Measurements from ENCODE around the gene DNM3.

Gene DNM3

GRCh38 chr1:172241540-172241939 is 400.2 kb downstream of the DNM3 start:
- no peak overlapping the region for H3K4me3 ChIP-seq (ENCODE audit: low read depth, low read length)
- no peak for DNase-seq (ENCODE audit: low read depth)
- no peak for TF ChIP-seq CTCF (IDR thresholded peaks at IDR 0.05; ENCODE audit: low read depth, low read length, missing control alignments)

- TF ChIP-seq CTCF (IDR thresholded peaks at IDR 0.05; ENCODE audit: low read depth, low read length, missing control alignments): no peak
- no peak for DNase-seq (ENCODE audit: low read depth)
- no peak overlapping the region for H3K4me3 ChIP-seq (ENCODE audit: low read depth, low read length)
These were observed 403.6 kb downstream of the DNM3 start for GRCh38 chr1:172244865-172245264.

- DNase-seq (ENCODE audit: low read depth): no peak
- no peak for TF ChIP-seq CTCF (IDR thresholded peaks at IDR 0.05; ENCODE audit: low read depth, low read length, missing control alignments)
These were observed 404.5 kb downstream of the DNM3 start for GRCh38 chr1:172245788-172246187.

GRCh38 chr1:172246521-172247390 is 405.5 kb downstream of the DNM3 start:
- no peak for TF ChIP-seq CTCF (IDR thresholded peaks at IDR 0.05; ENCODE audit: low read depth, low read length, missing control alignments)
- DNase-seq (ENCODE audit: low read depth): no peak
- no peak overlapping the region for H3K4me3 ChIP-seq (ENCODE audit: low read depth, low read length)

More at GRCh38 chr1:172245788-172246187, 404.5 kb downstream of the DNM3 start:
- no peak overlapping the region for H3K4me3 ChIP-seq (ENCODE audit: low read depth, low read length)

- TF ChIP-seq CTCF (IDR thresholded peaks at IDR 0.05; ENCODE audit: low read depth, low read length, missing control alignments): no peak
- no peak for DNase-seq (ENCODE audit: low read depth)
- H3K4me3 ChIP-seq (ENCODE audit: low read depth, low read length): no peak overlapping the region
These were observed 410.2 kb downstream of the DNM3 start for GRCh38 chr1:172251486-172251885.

- DNase-seq (ENCODE audit: low read depth): no peak
- H3K4me3 ChIP-seq (ENCODE audit: low read depth, low read length): no peak overlapping the region
- TF ChIP-seq CTCF (IDR thresholded peaks at IDR 0.05; ENCODE audit: low read depth, low read length, missing control alignments): no peak
These were observed 411.0 kb downstream of the DNM3 start for GRCh38 chr1:172252321-172252720.

GRCh38 chr1:172252958-172253357 is 411.7 kb downstream of the DNM3 start:
- TF ChIP-seq CTCF (IDR thresholded peaks at IDR 0.05; ENCODE audit: low read depth, low read length, missing control alignments): no peak
- DNase-seq (ENCODE audit: low read depth): no peak
- no peak overlapping the region for H3K4me3 ChIP-seq (ENCODE audit: low read depth, low read length)
